GM20000 (cell line): Measurements from ENCODE around the gene ASPHD2.
A peak's percentile ranks its signal among the peaks of the same experiment; 100 is the strongest.
"Not testable (repeated sequence)": the region's sequence is repeated elsewhere in the genome, so short reads cannot be mapped to it uniquely, and the experiment has no call there.

Experiments used
- DNase-seq: peaks from one replicate; pipeline ENCODE4 v3.0.0; 2012; ENCODE audit warnings: low spot score
- CTCF ChIP-seq: IDR thresholded peaks from 2 replicates; pipeline ENCODE4 v1.5.1; 2012; ENCODE audit warnings: mild to moderate bottlenecking, control low read depth; ENCODE audit errors: extremely low read depth, missing control alignments

The ASPHD2 gene

GRCh38 chr22:26432619-26433311 is 3.7 kb downstream of the ASPHD2 start:
- DNase-seq: peak; percentile 47
- TF ChIP-seq CTCF: no peak

GRCh38 chr22:26433805-26434204 is 4.7 kb downstream of the ASPHD2 start:
- DNase-seq: no peak
- no peak for TF ChIP-seq CTCF

- no peak for TF ChIP-seq CTCF
- DNase-seq: no peak
These were observed 6.5 kb downstream of the ASPHD2 start for GRCh38 chr22:26435327-26436093.

- no peak for DNase-seq
- TF ChIP-seq CTCF: no peak
These were observed 7.9 kb downstream of the ASPHD2 start for GRCh38 chr22:26436903-26437515.

GRCh38 chr22:26437694-26438392 is 8.8 kb downstream of the ASPHD2 start:
- no peak for DNase-seq
- TF ChIP-seq CTCF: no peak

GRCh38 chr22:26438776-26439175 is 9.7 kb downstream of the ASPHD2 start:
- not testable (repeated sequence) for DNase-seq

- no peak for DNase-seq
- no peak for TF ChIP-seq CTCF
These were observed 10.5 kb downstream of the ASPHD2 start for GRCh38 chr22:26439559-26439958.
